Liver (tissue), 9 donors: ENCODE results near the gene MORF4L1. TPM values are rescaled to one million over a fixed set of nuclear protein-coding genes. Genes with fewer than 3 reads are reported as not detected.

ENCODE experiments used
- DNase-seq: peaks from one replicate; pipeline ENCODE4 v3.0.0-alpha.2; 2017; ENCODE audit warnings: low spot score
- H3K27ac ChIP-seq, 2 donors: one replicate each; pipeline ENCODE4 v1.7.0; 2013; ENCODE audit warnings: inconsistent platforms in 2 of 2, low read length in 2 of 2, control low read depth in 1 of 2, low read depth in 1 of 2, mild to moderate bottlenecking in 1 of 2
- H3K27me3 ChIP-seq, 4 donors: one replicate each; pipeline versions ENCODE4 v1.6.1 to v1.7.0; 2013; ENCODE audit warnings: low read length in 3 of 4, inconsistent platforms in 1 of 4, mild to moderate bottlenecking in 1 of 4, moderate library complexity in 1 of 4; ENCODE audit not compliant: control insufficient read depth in 4 of 4, insufficient read depth in 4 of 4
- H3K36me3 ChIP-seq, 4 donors: one replicate each; pipeline versions ENCODE4 v1.6.1 to v1.7.0; 2013; ENCODE audit warnings: low read length in 3 of 4, mild to moderate bottlenecking in 3 of 4, low read depth in 1 of 4, moderate library complexity in 1 of 4; ENCODE audit not compliant: control insufficient read depth in 4 of 4, insufficient read depth in 3 of 4
- H3K4me1 ChIP-seq, 4 donors: one replicate each; pipeline versions ENCODE4 v1.6.1 to v1.7.0; 2013; ENCODE audit warnings: low read length in 3 of 4, mild to moderate bottlenecking in 3 of 4, moderate library complexity in 1 of 4; ENCODE audit not compliant: control insufficient read depth in 4 of 4, insufficient read depth in 4 of 4
- H3K4me3 ChIP-seq, 3 donors: one replicate each; pipeline versions ENCODE4 v1.6.1 to v1.7.0; 2013; ENCODE audit warnings: low read length in 3 of 3, control low read depth in 1 of 3, low read depth in 1 of 3, mild to moderate bottlenecking in 1 of 3
- H3K9ac ChIP-seq, 2 donors: one replicate each; pipeline ENCODE4 v1.7.0; 2013; ENCODE audit warnings: low read length in 2 of 2, mild to moderate bottlenecking in 2 of 2, moderate library complexity in 2 of 2, control low read depth in 1 of 2, low read depth in 1 of 2
- H3K9me3 ChIP-seq, 4 donors: one replicate each; pipeline versions ENCODE4 v1.6.1 to v1.7.0; 2013; ENCODE audit warnings: low read length in 3 of 4; ENCODE audit not compliant: control insufficient read depth in 4 of 4
- ATF3 ChIP-seq: IDR thresholded peaks from 2 replicates; pipeline ENCODE4 v1.6.1; 2016; ENCODE audit warnings: antibody characterized with exemption
- CTCF ChIP-seq: fragments of 150-350 bp; IDR thresholded peaks from 2 replicates; pipeline ENCODE4 v1.5.1; 2017; ENCODE audit warnings: improper control_type of control experiment, low read depth, low read length; ENCODE audit not compliant: missing input control
- EGR1 ChIP-seq, 2 donors: IDR thresholded peaks; 2 replicates each; pipeline ENCODE4 v1.6.1; 2016 to 2018; ENCODE audit warnings: antibody characterized with exemption in 2 of 2, low read depth in 2 of 2
- FOXA2 ChIP-seq: IDR thresholded peaks from 2 replicates; pipeline ENCODE4 v1.6.1; 2016; ENCODE audit warnings: antibody characterized with exemption
- GABPA ChIP-seq, 2 donors: IDR thresholded peaks in 1 of 2; conservative IDR thresholded peaks in 1 of 2; 2 replicates each; pipeline ENCODE4 v1.6.1; 2016; ENCODE audit warnings: antibody characterized with exemption in 2 of 2, mild to moderate bottlenecking in 1 of 2, moderate library complexity in 1 of 2
- JUND ChIP-seq, 2 donors: IDR thresholded peaks; 2 replicates each; pipeline ENCODE4 v1.6.1; 2016; ENCODE audit warnings: antibody characterized with exemption in 2 of 2
- MAX ChIP-seq: IDR thresholded peaks from 2 replicates; pipeline ENCODE4 v1.6.1; 2016; ENCODE audit warnings: antibody characterized with exemption
- NR2F2 ChIP-seq: IDR thresholded peaks from 2 replicates; pipeline ENCODE4 v1.6.1; 2016; ENCODE audit warnings: antibody characterized with exemption
- RAD21 ChIP-seq, 2 donors: IDR thresholded peaks; 2 replicates each; pipeline ENCODE4 v1.6.1; 2016; ENCODE audit warnings: antibody characterized with exemption in 2 of 2, mild to moderate bottlenecking in 2 of 2
- REST ChIP-seq: IDR thresholded peaks from 2 replicates; pipeline ENCODE4 v1.6.1; 2016; ENCODE audit warnings: antibody characterized with exemption, mild to moderate bottlenecking
- RXRA ChIP-seq, 2 donors: IDR thresholded peaks; 2 replicates each; pipeline ENCODE4 v1.6.1; 2017 to 2018; ENCODE audit warnings: antibody characterized with exemption in 2 of 2, mild to moderate bottlenecking in 1 of 2
- SP1 ChIP-seq: IDR thresholded peaks from 2 replicates; pipeline ENCODE4 v1.6.1; 2018; ENCODE audit warnings: antibody characterized with exemption, mild to moderate bottlenecking
- TAF1 ChIP-seq: conservative IDR thresholded peaks from 2 replicates; pipeline ENCODE4 v1.6.1; 2016; ENCODE audit warnings: antibody characterized with exemption, mild to moderate bottlenecking
- ZBTB33 ChIP-seq: IDR thresholded peaks from 2 replicates; pipeline ENCODE4 v1.6.1; 2016; ENCODE audit warnings: antibody characterized with exemption
- WGBS: extraction: QIAGEN DNeasy Blood & Tissue Kit; methylation state at CpG from one replicate; pipeline ENCODE4 v1.1.7; 2013; 5-methylcytosine and 5-hydroxymethylcytosine counted together
- polyA plus RNA-seq, 2 donors: library from polyadenylated mRNA; stranded (reverse) in 1 of 2; unstranded in 1 of 2; fragments of 200-250 nt in 1 of 2; fragments of >200 nt in 1 of 2; fragmentation: Nextera tagmentation in 1 of 2; extraction: Ambion mirVana in 1 of 2; gene quantifications; one replicate each; pipeline versions ENCODE4 v1.2.1 to v1.2.3, GENCODE V29; 2013 to 2015
- total RNA-seq, 2 donors: library from RNA; depleted of rRNA; stranded (reverse); fragments of >200 nt; gene quantifications; one replicate each; pipeline ENCODE4 v1.2.3, GENCODE V29; 2014
- donor health status: healthy.
- donor health status: healthy.
- donor health status: healthy.
- donor health status: healthy.
- donor health status: healthy.

Gene MORF4L1
- total and polyA plus RNA-seq, 4 donors: 67.5 to 134 (median 123) TPM

- no peak overlapping the region for H3K4me3 ChIP-seq
- peaks cover 10 to 29% (median 18%) of the 10 kb centered on the region in 4 donors for H3K4me1 ChIP-seq
- TF ChIP-seq CTCF: no peak
- TF ChIP-seq JUND (IDR thresholded peaks at IDR 0.05): no peak
- no peak for TF ChIP-seq ATF3
- TF ChIP-seq ZBTB33: no peak
- no peak for TF ChIP-seq NR2F2
- TF ChIP-seq RXRA (IDR thresholded peaks at IDR 0.05): no peak
- TF ChIP-seq EGR1 (IDR thresholded peaks at IDR 0.05; ENCODE audit: low read depth in 2 of 2): no peak
- no peak for TF ChIP-seq SP1
- no peak for TF ChIP-seq MAX
- TF ChIP-seq RAD21 (IDR thresholded peaks at IDR 0.05): no peak
- TF ChIP-seq GABPA (IDR thresholded peaks at IDR 0.05 in 1 of 2, conservative IDR thresholded peaks at IDR 0.05 in 1 of 2): no peak
- TF ChIP-seq TAF1: no peak
- TF ChIP-seq REST: no peak
- TF ChIP-seq FOXA2: no peak
- H3K36me3 ChIP-seq: peaks cover 8 to 44% (median 18%) of the 10 kb centered on the region in 4 donors
- WGBS: 95% methylated on average over 16 of the region's 16 CpGs
- H3K27ac ChIP-seq: no peak overlapping the region
- H3K9me3 ChIP-seq: no peaks in the 10 kb centered on the region
- no peaks in the 10 kb centered on the region for H3K27me3 ChIP-seq
- H3K9ac ChIP-seq: no peak overlapping the region
- no peak for DNase-seq
Observed at GRCh38 chr15:78929536-78930264, 57.0 kb downstream of the MORF4L1 start.
